ENCODE results near the gene MUC5AC. TPM values are rescaled to one million over a fixed set of nuclear protein-coding genes. Genes with fewer than 3 reads are reported as not detected.
"Not testable (repeated sequence)": the region's sequence is repeated elsewhere in the genome, so short reads cannot be mapped to it uniquely, and the experiment has no call there.

MUC5AC gene
- total RNA-seq, 1 donor, result under 0.01 TPM

- no peak for DNase-seq (ENCODE audit: low read depth in 2 of 3, low spot score in 2 of 3)
Observed at GRCh38 chr11:1204381-1205101, 46.8 kb downstream of the MUC5AC start.

- no peak for DNase-seq (ENCODE audit: low read depth in 2 of 3, low spot score in 2 of 3)
Observed at GRCh38 chr11:1205121-1205986, 47.6 kb downstream of the MUC5AC start.

DNA sequence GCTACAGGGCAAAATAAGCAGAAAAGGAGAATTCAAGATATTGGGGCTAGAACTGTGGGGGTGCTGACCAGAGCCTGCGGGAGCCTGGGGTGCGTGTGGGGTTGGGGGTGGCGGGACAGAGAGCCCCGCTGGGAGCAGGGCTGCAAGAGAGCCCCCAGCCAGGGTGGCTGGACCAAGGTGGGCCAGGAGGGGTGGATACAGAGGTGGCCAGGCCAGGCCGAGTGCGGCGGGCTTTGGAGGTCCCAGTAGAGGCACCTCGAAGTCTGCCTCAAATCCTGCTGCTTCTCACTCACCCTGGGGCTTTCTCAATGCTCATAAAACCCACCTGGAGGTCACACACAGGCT lies 48.2 kb downstream of the MUC5AC start:
- no peak for DNase-seq (ENCODE audit: low read depth in 2 of 3, low spot score in 2 of 3)

DNA sequence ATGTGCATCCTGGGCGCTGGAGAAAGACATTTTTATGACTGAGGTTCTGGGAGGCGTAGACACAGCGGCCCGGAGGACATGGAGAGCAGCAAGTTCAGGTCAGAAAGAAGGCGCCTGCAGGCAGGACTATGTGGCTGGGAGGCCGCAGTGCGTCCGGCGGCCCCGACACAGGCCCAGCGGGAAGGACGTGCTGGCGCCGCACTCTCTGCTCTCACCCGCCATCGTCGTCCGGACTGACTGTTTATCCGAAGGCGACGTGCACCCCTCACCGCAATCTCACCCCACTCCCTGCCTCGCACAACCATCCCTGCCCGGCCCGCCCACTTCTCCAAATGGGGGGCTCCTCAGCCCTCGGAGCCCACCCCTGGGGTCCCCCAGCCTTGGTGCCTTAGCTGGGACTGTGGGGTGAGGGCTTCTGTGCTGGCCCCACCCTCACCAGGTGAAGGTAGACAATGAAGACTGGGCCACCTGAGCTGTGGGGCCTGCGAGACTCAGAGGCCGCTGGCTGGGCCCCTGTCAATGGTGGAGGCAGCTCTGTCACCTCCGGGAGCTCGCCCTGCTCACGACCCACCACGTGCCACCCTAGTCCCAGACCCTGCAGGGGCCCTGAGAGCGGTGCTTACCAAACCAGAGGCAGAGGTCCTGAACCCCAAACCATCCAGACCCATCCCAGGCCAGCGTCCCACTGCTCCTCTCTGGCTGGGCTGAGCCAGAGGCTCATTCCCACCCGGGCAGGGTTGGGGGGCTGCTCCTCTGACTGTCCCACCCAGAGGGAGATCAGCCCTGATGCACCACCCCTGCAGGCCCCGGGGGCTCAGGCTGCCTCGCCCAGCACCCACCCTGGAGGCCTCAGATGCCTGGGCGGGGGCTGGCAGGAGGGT lies 48.9 kb downstream of the MUC5AC start:
- DNase-seq (ENCODE audit: low read depth in 2 of 3, low spot score in 2 of 3), result no peak

DNA sequence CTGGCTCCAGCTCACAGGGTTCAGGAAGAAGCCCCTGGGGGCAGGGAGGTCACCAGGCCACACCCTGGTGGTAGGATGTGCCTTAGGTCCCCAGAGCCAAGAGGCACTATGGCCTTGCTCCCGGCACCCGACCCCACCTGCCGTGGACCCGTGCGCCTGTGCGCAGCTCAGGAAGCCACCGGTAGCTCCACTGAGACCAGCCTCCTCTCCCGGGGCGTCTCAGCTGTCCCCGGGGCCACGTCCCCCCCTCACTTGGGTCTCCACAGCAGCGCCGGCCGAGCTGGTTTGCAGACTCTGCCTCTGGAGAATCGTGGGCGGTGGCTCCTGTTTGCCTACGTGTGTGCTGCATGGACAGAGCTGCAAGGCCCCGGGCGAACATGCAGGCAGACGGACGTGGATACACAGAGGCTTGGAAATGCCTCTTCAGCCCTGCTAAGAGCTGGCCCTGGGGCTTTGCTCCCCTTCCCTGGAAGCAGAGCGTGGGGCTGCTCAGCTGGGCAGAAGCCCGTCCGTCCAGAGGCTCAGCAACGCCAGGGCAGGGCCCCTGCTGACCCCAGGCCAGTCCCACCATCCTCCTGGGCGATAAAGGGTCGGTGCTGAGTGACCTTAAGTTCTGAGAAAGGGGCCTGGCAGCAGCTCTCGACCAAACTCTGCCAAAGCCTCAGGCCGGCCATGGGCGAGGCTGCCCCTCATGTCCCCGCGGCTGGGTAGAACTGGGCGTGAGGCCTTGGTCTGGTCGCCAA lies 49.8 kb downstream of the MUC5AC start:
- no peak for DNase-seq (ENCODE audit: low read depth in 2 of 3, low spot score in 2 of 3)

DNA sequence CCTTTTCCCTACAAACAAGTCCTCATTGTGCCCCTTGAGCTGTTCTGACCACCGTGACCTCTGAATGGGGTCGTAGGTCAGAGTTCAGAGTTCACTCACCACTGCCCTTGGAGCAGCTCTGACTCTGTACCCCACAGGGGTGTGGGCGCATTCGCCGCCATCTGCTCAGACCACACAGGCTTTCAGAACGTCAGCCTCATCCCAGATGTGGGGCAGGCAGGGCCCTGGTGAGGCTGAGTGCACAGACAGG lies 50.3 kb downstream of the MUC5AC start:
- no peak for DNase-seq (ENCODE audit: low read depth in 2 of 3, low spot score in 2 of 3)

DNA sequence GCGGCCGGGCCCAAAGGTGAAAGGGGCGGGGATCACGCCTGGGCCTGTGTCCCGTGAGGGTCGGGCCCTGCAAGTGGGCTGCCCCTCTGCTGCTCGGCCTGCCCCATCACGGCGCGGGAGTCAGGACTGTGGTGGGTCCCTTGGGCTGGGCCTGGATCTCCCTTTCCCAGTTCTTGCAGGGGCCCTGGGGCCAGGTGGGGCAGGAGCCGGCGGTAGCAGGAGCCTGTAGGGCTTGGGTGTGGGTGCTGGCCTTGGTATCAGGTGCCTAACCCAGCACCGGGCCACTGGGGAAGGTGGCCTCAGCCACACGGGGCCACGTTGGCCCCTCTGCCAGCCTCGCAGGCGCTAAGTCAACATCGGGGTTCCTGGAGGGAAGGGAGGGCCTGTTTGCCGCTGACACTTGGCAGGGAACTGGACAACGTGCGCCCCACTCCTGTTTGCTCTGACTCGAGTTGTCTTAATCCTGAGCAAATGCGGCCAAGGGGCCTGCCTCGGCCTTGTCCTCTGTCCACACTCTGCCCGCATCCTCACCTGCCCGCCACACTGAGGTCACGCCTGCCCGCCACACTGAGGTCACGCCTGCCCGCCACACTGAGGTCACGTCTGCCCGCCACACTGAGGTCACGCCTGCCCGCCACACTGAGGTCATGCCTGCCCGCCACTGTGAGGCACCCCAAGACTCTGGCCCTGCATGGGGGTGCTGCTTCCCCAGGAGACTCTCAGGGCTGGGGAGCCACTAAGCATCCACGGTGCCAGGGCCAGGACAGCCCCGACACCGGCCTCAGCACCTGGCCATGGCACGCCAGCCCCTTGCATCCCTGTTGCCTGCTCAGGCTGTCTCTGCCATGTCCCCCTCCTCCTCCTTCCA lies 50.9 kb downstream of the MUC5AC start:
- no peak for DNase-seq (ENCODE audit: low read depth in 2 of 3, low spot score in 2 of 3)

DNA sequence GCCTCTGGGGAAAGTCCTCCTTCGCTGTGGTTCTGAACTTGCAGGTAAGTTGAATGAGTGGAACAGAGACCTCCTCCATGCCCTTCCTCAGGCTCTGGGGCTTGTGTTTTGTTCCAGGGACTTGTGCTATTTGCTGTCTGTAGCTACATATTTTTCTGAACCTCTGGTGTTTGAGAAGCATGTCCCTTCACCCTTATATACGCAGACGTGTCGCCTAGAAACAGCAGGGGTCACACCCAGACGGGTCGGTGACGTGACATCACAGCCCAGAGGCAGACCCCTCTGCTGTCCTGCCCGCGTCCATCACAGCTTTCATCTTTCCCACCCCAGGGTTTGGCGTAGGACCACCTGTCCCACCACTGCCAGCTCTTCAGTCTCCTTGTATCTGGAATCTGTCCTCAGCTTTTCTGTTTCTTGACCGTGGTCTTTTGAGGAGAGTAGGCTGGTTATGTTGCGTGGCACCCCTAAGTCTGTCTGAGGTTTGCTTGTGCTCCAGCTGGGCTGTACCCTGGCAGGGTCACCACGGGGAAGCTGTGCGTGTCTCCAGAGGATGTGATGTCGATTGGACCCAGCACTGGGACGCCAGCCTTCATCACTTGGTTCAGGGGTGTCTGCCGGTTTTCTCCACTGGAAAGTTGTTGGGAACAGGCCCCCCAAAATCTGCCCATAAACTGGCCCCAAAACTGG lies 51.8 kb downstream of the MUC5AC start:
- DNase-seq (ENCODE audit: low read depth in 2 of 3, low spot score in 2 of 3), result no peak

- DNase-seq (ENCODE audit: low read depth in 2 of 3, low spot score in 2 of 3), result no peak
Observed at GRCh38 chr11:1211838-1212237, 54.1 kb downstream of the MUC5AC start.

GRCh38 chr11:1215826-1216225 lies 58.1 kb downstream of the MUC5AC start:
- not testable (repeated sequence) for DNase-seq (ENCODE audit: low read depth in 2 of 3, low spot score in 2 of 3)

GRCh38 chr11:1217151-1217550 lies 59.4 kb downstream of the MUC5AC start:
- no peak for DNase-seq (ENCODE audit: low read depth in 2 of 3, low spot score in 2 of 3)

DNA sequence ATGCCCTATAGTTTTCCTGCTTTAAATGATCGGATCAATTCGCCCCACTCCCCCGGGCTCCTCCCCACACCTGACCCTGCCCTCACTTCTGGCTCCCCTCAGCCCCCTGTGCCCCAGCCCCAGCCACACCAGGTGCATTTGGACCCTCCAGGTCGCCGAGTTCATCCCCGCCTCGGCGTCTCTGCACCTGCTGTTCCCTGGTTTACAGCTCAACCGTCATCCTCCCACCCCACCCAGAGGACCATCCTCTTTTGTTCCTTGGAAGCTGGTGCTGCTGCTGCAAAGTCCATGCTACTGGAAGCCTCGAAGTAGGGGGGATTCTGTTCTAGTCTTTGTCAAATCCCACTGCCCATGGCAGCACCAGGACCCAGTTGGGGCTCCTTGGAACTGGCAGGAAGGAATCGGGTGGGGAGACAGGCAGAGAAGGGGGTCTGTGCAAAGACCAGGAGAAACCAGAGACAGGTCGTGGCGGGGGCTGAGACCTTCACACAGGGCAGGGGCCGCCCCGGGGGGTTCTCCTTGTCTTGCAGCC lies 60.6 kb downstream of the MUC5AC start:
- DNase-seq (ENCODE audit: low read depth in 2 of 3, low spot score in 2 of 3), result no peak

GRCh38 chr11:1218788-1219445 lies 61.2 kb downstream of the MUC5AC start:
- DNase-seq (ENCODE audit: low read depth in 2 of 3, low spot score in 2 of 3), result no peak

DNA sequence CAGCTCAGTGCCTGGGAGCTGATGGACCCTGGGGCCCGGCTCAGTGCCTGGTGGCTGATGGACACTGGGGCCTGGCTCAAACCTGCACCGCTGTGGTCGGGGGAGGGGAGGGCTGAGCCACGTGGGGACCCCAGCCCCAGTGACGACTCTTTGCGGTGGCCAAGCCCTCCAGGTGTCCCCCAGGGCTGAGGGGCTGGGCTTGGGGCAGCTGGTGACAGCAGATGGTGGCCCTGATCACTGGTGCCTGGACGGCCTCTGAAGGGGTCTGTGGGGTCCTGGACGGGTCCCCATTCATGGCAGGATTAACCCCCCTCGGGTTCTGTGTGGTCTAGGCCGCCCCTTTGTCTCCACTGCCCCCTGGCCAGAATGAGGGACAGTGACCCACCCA lies 61.7 kb downstream of the MUC5AC start:
- DNase-seq (ENCODE audit: low read depth in 2 of 3, low spot score in 2 of 3), result no peak

DNA sequence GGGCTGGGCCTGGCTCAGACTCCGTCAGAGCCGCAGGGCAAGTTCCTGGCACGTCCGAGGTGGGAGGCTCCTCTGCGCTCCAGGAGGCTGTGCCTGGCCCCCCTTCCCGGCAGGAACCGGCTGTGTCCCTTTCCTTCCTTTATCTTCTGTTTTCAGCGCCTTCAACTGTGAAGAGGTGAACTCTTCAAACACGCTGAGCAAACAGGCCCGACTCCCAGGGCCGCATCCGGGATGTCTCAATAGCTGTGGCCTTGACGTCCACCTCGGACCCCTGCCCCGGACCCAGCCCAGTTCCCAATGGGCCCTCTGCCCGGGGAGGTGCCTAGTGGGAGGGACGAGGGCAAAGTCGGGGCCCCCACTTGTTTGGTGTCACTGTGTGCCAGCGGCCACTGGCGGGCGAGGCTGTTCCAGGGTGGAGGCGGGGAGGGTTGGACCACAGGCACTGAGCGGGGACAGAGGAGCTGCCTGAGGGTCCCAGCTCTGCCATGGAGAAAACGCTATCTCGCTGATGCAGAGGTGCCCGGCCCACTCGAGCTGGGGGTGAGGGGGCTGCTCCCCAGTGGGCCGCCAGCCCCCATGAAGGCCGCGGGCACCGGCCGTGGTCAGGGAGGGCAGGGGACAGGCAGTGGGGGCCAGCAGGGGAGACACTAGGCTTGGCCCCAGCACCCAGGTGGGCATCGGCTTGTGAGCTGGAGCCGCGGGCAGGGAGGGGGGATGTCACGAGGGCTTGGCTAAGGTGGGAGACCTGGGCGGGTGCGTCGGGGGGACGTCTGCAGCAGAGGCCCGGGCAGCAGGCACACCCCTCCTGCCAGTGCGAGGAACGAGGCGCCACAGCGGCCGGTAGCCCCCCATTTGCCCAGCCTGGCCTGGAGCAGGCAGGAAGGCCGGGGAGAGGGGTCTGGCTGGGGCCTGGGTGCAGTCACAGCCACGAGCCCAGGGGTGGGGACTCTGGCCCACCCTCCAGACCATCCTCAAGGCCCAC lies 62.4 kb downstream of the MUC5AC start:
- no peak for DNase-seq (ENCODE audit: low read depth in 2 of 3, low spot score in 2 of 3)

GRCh38 chr11:1220941-1221721 lies 63.4 kb downstream of the MUC5AC start:
- DNase-seq (ENCODE audit: low read depth in 2 of 3, low spot score in 2 of 3), result no peak

All from hematopoietic multipotent progenitor cell (in vitro differentiated cells).